Measurements from ENCODE around the gene KLK13.

KLK13 gene

DNA sequence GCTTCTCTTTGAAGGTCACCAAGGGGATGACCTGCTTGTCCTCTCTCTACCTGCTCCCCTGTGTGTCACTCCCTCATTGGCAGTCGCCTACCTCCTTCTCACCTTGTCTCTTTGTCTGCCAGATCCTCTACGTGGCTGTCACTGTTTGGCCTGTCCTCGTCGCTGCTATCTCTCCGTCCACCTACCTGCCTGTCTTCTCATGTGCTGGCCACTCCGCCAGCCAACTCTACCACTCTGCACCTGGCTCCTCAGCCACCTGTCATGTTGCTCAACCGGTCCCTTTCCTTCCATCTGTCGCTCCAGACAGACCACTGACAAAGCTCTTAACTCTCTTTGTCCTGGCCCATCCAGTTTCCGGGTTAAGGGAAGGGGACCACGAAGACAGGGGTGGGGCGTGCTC, 30.2 kb downstream of the KLK13 start, which contains the start of gene KLK12:
KLK12 (minus strand) TSS at position 299 of the 400 bp plus-strand sequence. CDS start 381 bp downstream, outside the sequence.
- H3K36me3 ChIP-seq (replicated peaks; ENCODE audit: low read depth, low read length) = no peaks in the 10 kb centered on the region
- no peaks in the 10 kb centered on the region for H3K79me2 ChIP-seq (ENCODE audit: low read length)
- H3K9ac ChIP-seq (ENCODE audit: low read length) = no peak within 1 kb of the TSS
- peaks cover 4% of the 10 kb centered on the region; the same call in 1 of the 2 replicates for H3K27me3 ChIP-seq (ENCODE audit: low read depth, low read length)
- H3K4me3 ChIP-seq (ENCODE audit: low read length) = no peak within 1 kb of the TSS
- TF ChIP-seq EZH2phosphoT487 (IDR thresholded peaks at IDR 0.05; ENCODE audit: low read depth) = no peak
- TF ChIP-seq, protein P1, sequence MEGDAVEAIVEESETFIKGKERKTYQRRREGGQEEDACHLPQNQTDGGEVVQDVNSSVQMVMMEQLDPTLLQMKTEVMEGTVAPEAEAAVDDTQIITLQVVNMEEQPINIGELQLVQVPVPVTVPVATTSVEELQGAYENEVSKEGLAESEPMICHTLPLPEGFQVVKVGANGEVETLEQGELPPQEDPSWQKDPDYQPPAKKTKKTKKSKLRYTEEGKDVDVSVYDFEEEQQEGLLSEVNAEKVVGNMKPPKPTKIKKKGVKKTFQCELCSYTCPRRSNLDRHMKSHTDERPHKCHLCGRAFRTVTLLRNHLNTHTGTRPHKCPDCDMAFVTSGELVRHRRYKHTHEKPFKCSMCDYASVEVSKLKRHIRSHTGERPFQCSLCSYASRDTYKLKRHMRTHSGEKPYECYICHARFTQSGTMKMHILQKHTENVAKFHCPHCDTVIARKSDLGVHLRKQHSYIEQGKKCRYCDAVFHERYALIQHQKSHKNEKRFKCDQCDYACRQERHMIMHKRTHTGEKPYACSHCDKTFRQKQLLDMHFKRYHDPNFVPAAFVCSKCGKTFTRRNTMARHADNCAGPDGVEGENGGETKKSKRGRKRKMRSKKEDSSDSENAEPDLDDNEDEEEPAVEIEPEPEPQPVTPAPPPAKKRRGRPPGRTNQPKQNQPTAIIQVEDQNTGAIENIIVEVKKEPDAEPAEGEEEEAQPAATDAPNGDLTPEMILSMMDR (IDR thresholded peaks at IDR 0.05; ENCODE audit: low read depth, low read length) = no peak
- H3K4me1 ChIP-seq (ENCODE audit: low read length) = no peaks in the 10 kb centered on the region
- H3K9me3 ChIP-seq (ENCODE audit: insufficient read depth, low read length) = no peaks in the 10 kb centered on the region
- H3K4me2 ChIP-seq (ENCODE audit: low read length) = no peak within 1 kb of the TSS
- H3K27ac ChIP-seq (ENCODE audit: low read length) = no peak within 1 kb of the TSS
- no peaks in the 10 kb centered on the region for H4K20me1 ChIP-seq (ENCODE audit: insufficient read depth, low read length)
- H2AFZ ChIP-seq (ENCODE audit: low read depth, low read length) = no peak within 1 kb of the TSS

DNA sequence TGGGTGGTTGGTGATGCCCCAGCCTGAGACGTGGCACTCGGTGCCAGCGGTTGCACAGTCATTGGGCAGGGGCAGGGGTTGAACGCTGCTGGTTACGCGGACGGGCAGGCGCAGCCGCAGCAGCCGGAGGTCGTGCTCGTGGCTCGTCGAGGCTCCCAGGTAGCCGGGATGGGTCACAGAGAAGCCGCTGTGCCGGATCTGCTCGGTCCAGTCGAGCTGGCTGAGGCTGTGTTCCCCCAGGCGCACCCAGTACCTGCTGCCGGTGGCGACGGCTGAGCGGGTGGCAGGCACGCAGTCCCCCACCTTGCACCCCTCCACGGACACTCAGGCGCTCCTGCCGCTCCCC, 33.0 kb downstream of the KLK13 start:
- Histone ChIP-seq H3K4me1 (ENCODE audit: low read length) (no peaks in the 10 kb centered on the region), H3K27ac (ENCODE audit: low read length) (no peak overlapping the region), H4K20me1 (ENCODE audit: insufficient read depth, low read length) (no peaks in the 10 kb centered on the region), H3K27me3 (ENCODE audit: low read depth, low read length) (peaks cover 8% of the 10 kb centered on the region; the same call in 1 of the 2 replicates), H3K9ac (ENCODE audit: low read length) (no peak overlapping the region), H3K79me2 (ENCODE audit: low read length) (no peaks in the 10 kb centered on the region), H3K4me2 (ENCODE audit: low read length) (no peak overlapping the region), H3K4me3 (ENCODE audit: low read length) (no peak overlapping the region), H3K9me3 (ENCODE audit: insufficient read depth, low read length) (no peaks in the 10 kb centered on the region), H2AFZ (ENCODE audit: low read depth, low read length) (no peak overlapping the region), H3K36me3 (replicated peaks; ENCODE audit: low read depth, low read length) (no peaks in the 10 kb centered on the region)
- no peak for TF ChIP-seq EZH2phosphoT487 (IDR thresholded peaks at IDR 0.05; ENCODE audit: low read depth)
- TF ChIP-seq, protein P1 (IDR thresholded peaks at IDR 0.05; ENCODE audit: low read depth, low read length) = no peak

DNA sequence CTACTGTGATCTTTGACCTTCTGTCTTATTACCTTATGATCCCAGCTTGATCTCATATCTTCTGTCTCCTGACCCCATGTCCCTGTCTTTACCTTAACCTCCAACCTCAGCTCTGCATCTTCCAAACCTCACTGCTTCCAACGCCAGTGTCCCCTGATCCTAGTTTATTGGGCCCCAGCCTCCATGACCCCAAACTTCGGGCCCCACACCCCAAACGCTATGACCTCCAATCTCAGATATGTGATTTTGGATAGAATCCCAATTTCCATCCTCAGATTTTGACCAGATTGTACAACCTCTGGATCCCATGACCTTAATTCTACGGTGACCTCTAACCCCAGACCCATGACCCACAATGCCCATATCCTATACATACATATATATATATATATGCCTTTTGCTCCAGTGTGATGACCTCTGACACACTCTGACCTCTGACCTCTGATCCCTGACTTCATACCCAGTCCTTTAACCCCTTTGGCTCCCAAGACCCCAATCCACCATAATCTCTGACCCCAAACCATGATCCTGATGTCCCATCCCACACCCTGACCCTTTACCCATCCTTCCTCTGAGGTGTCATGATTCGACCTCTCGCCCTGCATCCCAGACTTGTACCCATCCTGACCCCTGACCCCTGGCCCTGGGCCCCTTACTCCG, 33.5 kb downstream of the KLK13 start:
- no peak for TF ChIP-seq EZH2phosphoT487 (IDR thresholded peaks at IDR 0.05; ENCODE audit: low read depth)
- TF ChIP-seq, protein P1 (IDR thresholded peaks at IDR 0.05; ENCODE audit: low read depth, low read length) = no peak
- Histone ChIP-seq H4K20me1 (ENCODE audit: insufficient read depth, low read length) (no peaks in the 10 kb centered on the region), H3K27ac (ENCODE audit: low read length) (no peak overlapping the region), H3K4me2 (ENCODE audit: low read length) (no peak overlapping the region), H2AFZ (ENCODE audit: low read depth, low read length) (no peak overlapping the region), H3K36me3 (replicated peaks; ENCODE audit: low read depth, low read length) (no peaks in the 10 kb centered on the region), H3K9ac (ENCODE audit: low read length) (no peak overlapping the region), H3K4me1 (ENCODE audit: low read length) (no peaks in the 10 kb centered on the region), H3K79me2 (ENCODE audit: low read length) (no peaks in the 10 kb centered on the region), H3K27me3 (ENCODE audit: low read depth, low read length) (peaks cover 8% of the 10 kb centered on the region; the same call in 1 of the 2 replicates), H3K9me3 (ENCODE audit: insufficient read depth, low read length) (no peaks in the 10 kb centered on the region), H3K4me3 (ENCODE audit: low read length) (no peak overlapping the region)

DNA sequence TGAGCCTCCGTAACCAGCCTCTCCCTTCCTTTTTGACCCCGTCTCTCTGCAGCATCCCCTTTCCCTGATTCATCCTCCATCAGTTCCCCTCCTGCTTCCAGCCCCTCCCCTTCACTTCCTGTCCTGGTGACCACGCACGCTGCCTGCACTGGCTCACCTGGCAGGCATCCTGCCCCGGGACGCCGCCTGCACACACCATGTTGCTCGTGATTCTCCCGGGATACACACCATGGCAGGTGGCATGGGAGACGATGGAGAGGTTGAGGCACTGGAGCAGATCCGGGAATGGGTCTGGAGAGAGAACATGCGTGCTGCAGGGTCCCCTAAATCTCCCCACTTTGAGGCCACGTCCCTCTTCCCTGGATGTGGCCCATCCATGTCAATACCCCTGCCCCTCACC, 34.3 kb downstream of the KLK13 start:
- H3K79me2 ChIP-seq (ENCODE audit: low read length) = no peaks in the 10 kb centered on the region
- no peaks in the 10 kb centered on the region for H3K9me3 ChIP-seq (ENCODE audit: insufficient read depth, low read length)
- H3K27ac ChIP-seq (ENCODE audit: low read length) = no peak overlapping the region
- no peak for TF ChIP-seq EZH2phosphoT487 (IDR thresholded peaks at IDR 0.05; ENCODE audit: low read depth)
- TF ChIP-seq, protein P1 (IDR thresholded peaks at IDR 0.05; ENCODE audit: low read depth, low read length) = no peak
- H3K36me3 ChIP-seq (replicated peaks; ENCODE audit: low read depth, low read length) = no peaks in the 10 kb centered on the region
- H3K4me3 ChIP-seq (ENCODE audit: low read length) = no peak overlapping the region
- no peak overlapping the region for H3K4me2 ChIP-seq (ENCODE audit: low read length)
- no peaks in the 10 kb centered on the region for H4K20me1 ChIP-seq (ENCODE audit: insufficient read depth, low read length)
- H3K9ac ChIP-seq (ENCODE audit: low read length) = no peak overlapping the region
- H2AFZ ChIP-seq (ENCODE audit: low read depth, low read length) = no peak overlapping the region
- no peaks in the 10 kb centered on the region for H3K4me1 ChIP-seq (ENCODE audit: low read length)
- peaks cover 8% of the 10 kb centered on the region; the same call in 1 of the 2 replicates for H3K27me3 ChIP-seq (ENCODE audit: low read depth, low read length)
